Activated T-cell treated with anti-CD3 and anti-CD28 coated beads for 4 hours (primary cell): ENCODE results near the gene MPL.
"Not testable (repeated sequence)": the region's sequence is repeated elsewhere in the genome, so short reads cannot be mapped to it uniquely, and the experiment has no call there.

Experiments used
- DNase-seq: peaks from one replicate; pipeline ENCODE4 v3.0.0-alpha.2; 2020

The MPL gene

GRCh38 chr1:43358121-43358745 is 20.6 kb downstream of the MPL start:
- no peak for DNase-seq

DNA sequence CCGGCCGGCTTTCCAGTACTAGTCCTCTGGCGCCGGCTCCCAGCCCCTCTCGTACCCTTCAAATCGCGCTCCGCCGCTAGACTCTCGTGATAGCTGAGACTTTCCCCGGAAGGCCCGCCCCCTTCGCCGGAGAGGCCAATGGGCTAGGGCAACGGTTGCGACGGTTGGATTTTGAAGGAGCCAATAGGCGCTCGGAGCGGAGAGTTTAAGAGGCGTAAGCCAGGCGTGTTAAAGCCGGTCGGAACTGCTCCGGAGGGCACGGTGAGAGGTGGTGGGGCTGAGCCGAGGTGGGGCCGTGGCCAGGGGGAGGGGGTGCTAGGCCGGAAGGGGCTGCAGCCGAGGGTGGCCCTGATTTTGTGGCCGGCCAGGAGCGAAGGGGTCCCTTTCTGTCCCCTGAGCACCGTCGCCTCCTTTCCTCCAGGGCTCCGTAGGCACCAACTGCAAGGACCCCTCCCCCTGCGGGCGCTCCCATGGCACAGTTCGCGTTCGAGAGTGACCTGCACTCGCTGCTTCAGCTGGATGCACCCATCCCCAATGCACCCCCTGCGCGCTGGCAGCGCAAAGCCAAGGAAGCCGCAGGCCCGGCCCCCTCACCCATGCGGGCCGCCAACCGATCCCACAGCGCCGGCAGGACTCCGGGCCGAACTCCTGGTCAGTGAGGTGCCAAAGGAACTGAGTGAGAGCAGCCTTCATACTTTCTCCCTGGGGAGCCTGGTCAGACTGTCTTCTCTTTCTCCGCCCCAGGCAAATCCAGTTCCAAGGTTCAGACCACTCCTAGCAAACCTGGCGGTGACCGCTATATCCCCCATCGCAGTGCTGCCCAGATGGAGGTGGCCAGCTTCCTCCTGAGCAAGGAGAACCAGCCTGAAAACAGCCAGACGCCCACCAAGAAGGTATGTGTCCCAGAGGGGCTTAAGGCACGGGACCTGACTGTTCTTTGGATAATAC is 21.4 kb downstream of the MPL start, which contains the start of gene CDC20:
Gene CDC20 (plus strand): TSS at position 236 of the 948 bp plus-strand sequence. CDS start 235 bp downstream, at position 471.
- peak; percentile 98 for DNase-seq

DNA sequence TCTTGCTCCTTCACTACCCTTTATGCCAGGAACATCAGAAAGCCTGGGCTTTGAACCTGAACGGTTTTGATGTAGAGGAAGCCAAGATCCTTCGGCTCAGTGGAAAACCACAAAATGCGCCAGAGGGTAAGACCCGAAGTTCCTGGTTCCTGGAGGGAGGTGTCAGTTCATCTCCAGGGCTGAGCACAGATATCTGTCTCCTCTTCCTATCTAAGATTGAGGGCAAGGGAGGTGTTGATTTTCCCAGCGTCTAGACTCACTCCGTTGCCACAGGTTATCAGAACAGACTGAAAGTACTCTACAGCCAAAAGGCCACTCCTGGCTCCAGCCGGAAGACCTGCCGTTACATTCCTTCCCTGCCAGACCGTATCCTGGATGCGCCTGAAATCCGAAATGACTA is 22.1 kb downstream of the MPL start:
- DNase-seq = no peak

GRCh38 chr1:43360616-43361015 is 23.0 kb downstream of the MPL start:
- no peak for DNase-seq

DNA sequence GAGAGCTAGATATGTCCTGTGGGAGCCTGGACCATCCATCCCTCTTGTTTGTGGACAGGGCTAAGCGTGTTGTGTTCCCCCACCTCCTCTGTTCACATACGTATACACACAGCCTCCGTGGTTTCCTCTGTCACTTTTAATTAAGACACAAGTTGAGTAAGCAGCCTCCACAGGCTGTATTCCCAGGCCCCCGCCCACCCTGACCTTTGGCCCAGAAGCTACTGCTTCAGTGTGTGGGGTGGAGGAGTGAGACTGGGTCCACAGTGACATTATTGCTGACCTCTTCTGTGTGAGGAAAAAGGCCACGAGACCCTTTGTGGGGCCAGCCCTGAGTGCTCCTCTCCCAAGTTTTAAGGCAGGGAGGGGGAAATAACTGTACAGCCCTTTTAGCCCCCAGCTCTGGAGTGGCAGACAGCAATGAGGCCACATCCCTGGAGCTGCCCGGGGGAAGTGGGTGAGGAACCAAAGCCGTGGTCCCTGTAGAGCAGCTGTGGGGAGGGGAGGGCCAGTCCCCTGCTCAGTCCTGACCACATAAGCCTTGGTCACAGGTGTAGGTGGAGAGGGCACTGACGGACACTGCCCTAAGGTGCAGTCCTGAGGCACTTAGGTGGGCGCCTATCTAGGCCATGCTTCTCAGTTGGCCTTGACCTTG is 25.8 kb downstream of the MPL start:
- DNase-seq = no peak

DNA sequence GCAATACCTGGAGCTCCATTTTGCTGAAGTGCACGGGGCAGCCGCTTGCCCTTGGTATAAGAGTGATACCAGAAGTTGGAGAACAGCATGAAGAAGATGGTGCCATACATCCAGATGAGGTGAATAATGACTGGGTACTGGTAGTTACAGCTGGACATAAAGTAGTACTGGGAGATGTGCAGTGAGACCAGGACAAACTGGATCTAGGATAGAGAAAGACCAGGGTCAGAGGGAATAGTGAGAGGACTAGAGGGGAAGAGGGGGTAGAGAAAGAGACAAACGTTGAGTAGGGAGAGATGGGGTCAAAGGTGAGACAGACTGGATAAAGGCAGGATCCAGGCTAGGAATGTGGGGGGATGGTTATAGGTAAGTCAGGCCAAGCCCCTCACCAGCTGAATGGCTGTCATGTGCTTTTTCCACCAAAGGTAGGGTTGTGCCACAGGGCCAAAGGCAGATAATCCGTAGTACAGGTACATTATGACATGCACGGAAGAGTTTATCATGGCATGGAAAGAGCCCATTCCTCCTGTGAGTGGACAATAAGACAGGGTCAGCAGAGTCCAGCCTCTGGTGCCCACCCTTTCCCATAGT is 26.4 kb downstream of the MPL start:
- DNase-seq = no peak

GRCh38 chr1:43365678-43366077 is 28.1 kb downstream of the MPL start:
- DNase-seq = no peak

DNA sequence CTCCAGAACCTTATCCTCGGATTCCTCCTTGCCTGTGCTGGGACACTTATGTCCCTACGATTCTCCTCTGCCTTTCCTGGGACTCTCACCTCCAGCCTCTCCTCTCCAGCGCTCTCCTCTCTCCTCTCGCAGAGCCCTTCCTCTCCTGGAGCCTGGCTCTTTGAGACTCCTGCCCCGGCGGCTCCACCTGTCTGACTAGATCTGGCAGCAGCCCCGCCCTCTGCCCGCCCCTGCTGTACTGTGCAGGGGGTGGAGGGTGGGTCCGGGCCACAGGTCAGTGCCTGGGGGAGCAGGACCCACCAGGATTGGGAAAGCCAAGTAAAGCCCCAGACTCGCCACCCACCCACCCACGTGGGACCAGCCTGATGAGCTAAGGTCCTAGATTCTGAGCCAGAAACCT is 28.6 kb downstream of the MPL start:
- DNase-seq = no peak

- DNase-seq = no peak
Observed at GRCh38 chr1:43366601-43367025, 29.0 kb downstream of the MPL start.

GRCh38 chr1:43367026-43367903 is 29.6 kb downstream of the MPL start:
- DNase-seq = peak; percentile 32

DNA sequence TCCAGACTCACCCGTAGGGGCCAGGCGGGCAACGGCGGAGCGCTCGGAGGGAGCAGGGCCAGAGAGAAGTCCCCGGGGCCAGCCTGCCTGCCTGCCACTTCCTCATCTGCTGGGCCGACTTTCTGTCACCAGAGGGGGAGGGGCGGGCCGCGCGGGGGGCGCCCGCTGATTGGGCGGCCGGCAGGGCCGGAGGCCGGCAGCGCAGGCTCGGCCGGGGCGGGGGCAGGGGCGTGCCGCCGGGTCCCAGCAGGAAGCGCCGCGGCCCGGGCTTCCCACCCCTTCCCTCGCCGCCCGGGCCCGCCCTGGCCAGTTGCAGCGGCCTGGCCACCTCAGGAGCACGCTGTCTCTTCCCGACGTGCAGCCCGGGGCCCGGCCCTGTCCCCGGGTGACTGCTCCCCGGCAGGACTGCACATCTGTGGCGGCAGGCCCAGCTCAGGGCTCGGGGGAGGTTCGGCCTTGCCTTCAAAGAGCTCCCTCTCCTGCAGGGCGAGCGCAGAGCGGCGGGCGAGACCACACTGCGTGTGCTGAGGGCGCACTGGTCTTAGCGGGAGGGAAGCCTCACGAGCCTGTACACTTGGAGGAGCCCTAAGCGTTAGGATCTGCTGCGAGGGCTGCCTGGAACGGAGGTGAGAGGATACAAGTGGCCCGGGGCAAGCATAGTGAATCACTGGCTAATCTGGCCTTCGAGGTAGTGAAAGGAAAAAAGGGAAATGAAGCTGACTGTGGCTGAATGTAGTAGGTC is 30.5 kb downstream of the MPL start, which contains the start of gene ELOVL1:
Gene ELOVL1 (minus strand): TSS at position 108 of the 742 bp plus-strand sequence. CDS start 2,402 bp downstream, outside the sequence.
- DNase-seq = peak; percentile 63

GRCh38 chr1:43368646-43369020 is 31.0 kb downstream of the MPL start:
- DNase-seq = no peak

DNA sequence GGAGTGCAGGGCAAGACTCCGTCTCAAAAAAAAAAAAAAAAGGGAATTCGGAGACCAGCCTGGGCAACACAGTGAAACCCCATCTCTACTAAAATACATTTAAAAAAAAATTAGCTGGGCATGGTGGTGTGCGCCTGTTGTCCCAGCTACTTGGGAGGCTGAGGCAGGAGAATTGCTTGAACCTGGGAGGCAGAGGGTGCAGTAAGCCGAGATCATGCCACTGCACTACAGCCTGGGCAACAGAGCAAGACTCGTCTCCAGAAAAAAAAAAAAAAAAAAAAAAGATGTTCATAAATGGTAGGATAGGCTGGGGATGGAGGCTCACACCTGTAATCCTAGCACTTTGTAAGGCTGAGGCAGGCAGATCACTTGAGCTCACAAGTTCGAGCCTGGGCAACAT is 32.2 kb downstream of the MPL start:
- DNase-seq = not testable (repeated sequence)

DNA sequence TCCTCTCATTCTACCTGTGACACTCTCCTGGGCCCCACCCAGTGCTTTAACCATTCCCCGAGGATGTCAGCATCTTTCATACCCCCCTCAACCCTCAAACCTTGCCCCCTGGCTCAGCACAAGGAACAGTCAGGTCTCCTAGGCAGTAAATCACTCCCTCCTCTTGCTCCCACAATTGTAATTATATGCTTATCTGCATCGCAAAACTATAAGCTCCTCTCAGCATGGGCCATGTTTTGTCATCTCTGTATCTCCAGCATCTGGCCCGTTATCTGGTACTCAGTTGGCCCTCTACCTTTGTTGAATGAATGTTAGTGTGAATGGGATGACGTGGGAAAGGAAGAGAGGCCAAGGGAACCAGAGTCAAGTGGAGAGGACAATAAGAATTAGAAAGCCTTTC is 32.9 kb downstream of the MPL start:
- DNase-seq = no peak

DNA sequence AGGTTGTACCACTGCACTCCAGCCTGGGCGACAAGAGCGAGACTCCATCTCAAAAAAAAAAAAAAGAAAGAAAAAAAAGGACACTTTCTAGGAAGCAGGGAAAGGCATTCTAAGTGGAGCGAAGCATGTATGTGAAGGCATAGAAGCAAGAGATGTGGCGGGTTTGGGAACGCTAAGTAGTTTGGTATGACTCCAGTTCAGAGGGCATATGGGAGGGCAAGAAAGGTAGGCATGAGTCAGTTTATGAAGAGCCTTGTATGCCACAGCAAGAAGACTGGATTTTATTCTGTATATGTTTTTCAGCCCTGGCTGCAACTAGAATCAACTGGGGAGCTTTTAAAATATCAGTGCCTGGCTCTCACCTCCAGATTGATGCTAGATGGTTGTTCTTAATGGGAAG is 34.6 kb downstream of the MPL start:
- DNase-seq = no peak

GRCh38 chr1:43373066-43373940 is 35.7 kb downstream of the MPL start:
- DNase-seq = no peak

DNA sequence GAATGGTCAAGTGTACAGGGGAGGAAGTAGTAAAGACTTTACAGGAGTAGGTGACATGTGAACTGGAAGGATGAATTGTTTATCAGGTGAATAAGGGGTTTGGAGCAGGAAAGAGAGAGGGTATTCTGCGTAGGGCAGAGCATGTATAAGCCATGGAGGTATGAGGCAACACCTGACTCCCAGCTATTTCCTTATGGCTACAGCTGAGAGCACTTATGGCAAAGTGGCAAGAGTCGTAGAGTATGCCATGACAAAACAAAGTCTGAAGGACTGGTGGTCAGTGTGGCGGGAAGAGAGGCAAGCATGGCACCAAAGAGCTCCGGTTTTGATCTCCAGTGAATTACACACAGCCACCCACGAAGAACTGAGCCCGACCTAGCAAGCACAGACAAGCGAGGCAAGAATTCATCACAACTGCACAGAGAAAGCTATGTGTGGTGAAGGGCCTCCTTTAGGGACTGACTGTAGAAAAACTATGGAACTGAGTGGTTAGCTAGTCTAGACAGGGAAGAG is 39.2 kb downstream of the MPL start:
- no peak for DNase-seq

DNA sequence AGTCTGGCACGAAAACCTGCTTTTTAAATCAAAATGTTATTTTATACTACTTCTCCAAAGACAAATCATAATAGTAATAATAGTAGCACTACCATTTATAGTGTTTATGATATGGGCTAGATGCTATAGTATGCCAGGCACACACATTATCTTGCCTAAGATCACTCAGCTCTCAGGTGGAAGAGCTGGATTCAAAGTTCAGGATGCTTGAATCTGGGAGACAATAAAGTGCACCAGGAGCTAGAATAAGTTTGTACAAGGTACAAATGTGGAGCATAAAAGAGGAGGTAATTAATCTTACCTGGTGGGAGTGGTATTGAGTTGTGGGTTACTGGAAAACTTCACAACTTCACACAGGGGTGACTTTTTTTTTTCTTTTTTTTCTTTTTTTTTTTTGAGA is 40.2 kb downstream of the MPL start:
- no peak for DNase-seq

DNA sequence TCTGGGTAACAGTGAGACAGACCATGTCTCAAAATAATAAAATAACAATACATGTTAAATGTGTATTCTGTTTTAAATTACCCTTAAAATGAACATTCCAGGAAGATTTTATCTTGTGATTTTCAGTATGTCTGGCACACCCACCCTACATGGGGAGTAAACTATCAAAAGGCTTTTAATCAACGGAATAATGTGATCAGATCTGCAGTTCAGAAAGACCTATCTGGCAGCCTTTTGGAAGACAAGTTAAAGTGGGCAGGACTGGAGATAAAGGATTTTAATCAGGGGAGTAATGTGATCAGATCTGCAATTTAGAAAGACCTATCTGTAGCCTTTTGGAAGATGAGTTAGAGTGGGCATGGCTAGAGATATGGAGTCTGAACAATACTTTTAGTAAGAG is 41.9 kb downstream of the MPL start:
- DNase-seq = no peak

- DNase-seq = no peak
Observed at GRCh38 chr1:43381612-43382011, 44.0 kb downstream of the MPL start.
